HFFc6 (cell line): Measurements from ENCODE around the gene SLC25A21. TPM values are rescaled to one million over a fixed set of nuclear protein-coding genes. Genes with fewer than 3 reads are reported as not detected.

Experiments used
- DNase-seq: peaks from one replicate; pipeline ENCODE4 v3.0.0-alpha.2; 2018
- H3K27ac Mint-ChIP-seq: 2 replicates; pipeline ENCODE4 v1.8.0; 2020; ENCODE audit warnings: mild to moderate bottlenecking, mixed read lengths
- H3K27me3 Mint-ChIP-seq: 2 replicates; pipeline ENCODE4 v1.8.0; 2021; ENCODE audit warnings: mild to moderate bottlenecking, moderate library complexity, mixed read lengths; ENCODE audit not compliant: insufficient read depth
- H3K36me3 Mint-ChIP-seq: 2 replicates; pipeline ENCODE4 v1.8.0; 2021; ENCODE audit warnings: low read depth, mixed read lengths
- H3K4me1 Mint-ChIP-seq: 2 replicates; pipeline ENCODE4 v1.8.0; 2020; ENCODE audit warnings: low read depth, mixed read lengths
- H3K4me3 Mint-ChIP-seq: 2 replicates; pipeline ENCODE4 v1.8.0; 2020; ENCODE audit warnings: mild to moderate bottlenecking, moderate library complexity, mixed read lengths
- H3K9me3 Mint-ChIP-seq: 2 replicates; pipeline ENCODE4 v1.8.0; 2020; ENCODE audit warnings: mild to moderate bottlenecking, mixed read lengths
- total RNA-seq, 6 experiments: library from RNA; stranded (reverse); fragmentation: NEBNext Ultra II Directional; extraction: Animal tissue kit (Norgen Biotek cat#: 25700); gene quantifications; 2 replicates in 1 of 6; 3 replicates in 5 of 6; pipeline ENCODE4 v1.2.3, GENCODE V29; 2021
- TF ChIP-seq, protein P1 (sequence below): fragments of 200-600 bp; sonication (generic); IDR thresholded peaks from 2 replicates; pipeline ENCODE4 v1.5.0; 2021; ENCODE audit warnings: antibody characterized with exemption, mild to moderate bottlenecking

SLC25A21 gene
- total RNA-seq, 6 experiments from 2014 or later = 0.33 to 1.1 (median 0.47) TPM

DNA sequence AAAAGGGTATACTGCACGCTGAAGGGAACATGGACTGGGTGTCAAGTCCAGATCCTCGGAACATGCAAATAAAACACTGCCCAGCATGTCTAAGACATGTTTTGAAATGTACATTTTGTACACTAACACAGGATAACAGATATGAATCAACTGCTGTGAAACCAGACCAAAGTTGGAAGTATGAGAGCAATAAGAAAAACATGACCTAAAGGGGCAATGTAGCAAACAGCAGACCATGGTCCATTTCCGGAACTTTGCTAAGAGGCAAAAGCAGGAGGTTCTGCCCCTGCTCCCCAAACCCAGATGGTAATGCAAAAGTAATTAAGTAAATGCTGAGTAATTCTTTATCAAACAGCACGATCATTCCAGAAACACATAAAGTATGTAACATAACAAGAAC, 125.2 kb downstream of the SLC25A21 start:
- Mint-ChIP-seq H3K4me3 (no peak overlapping the region), H3K27me3 (peaks cover 7% of the 10 kb centered on the region), H3K4me1 (peaks cover 26% of the 10 kb centered on the region), H3K9me3 (no peaks in the 10 kb centered on the region), H3K36me3 (no peaks in the 10 kb centered on the region), H3K27ac (no peak overlapping the region)
- TF ChIP-seq, protein P1, sequence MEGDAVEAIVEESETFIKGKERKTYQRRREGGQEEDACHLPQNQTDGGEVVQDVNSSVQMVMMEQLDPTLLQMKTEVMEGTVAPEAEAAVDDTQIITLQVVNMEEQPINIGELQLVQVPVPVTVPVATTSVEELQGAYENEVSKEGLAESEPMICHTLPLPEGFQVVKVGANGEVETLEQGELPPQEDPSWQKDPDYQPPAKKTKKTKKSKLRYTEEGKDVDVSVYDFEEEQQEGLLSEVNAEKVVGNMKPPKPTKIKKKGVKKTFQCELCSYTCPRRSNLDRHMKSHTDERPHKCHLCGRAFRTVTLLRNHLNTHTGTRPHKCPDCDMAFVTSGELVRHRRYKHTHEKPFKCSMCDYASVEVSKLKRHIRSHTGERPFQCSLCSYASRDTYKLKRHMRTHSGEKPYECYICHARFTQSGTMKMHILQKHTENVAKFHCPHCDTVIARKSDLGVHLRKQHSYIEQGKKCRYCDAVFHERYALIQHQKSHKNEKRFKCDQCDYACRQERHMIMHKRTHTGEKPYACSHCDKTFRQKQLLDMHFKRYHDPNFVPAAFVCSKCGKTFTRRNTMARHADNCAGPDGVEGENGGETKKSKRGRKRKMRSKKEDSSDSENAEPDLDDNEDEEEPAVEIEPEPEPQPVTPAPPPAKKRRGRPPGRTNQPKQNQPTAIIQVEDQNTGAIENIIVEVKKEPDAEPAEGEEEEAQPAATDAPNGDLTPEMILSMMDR = no peak
- no peak for DNase-seq

DNA sequence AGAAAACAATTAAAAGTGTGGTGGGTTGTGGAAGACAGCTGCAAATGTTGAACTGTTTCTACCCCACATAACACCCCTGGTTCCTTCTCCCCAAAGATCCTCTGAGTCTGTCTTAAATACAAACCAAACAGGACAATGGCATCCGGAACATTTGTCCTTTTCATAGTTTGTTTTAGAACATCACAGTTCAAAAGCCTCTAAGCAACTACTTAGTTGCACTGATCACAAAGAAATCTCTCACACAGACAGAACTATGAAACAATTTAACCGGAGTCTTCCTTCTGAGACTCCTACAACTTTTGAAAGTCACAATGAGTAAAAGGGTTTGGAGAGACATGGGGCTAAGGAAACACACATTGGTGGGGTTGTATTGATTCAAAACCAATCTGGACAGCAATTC, 125.6 kb downstream of the SLC25A21 start:
- Mint-ChIP-seq H3K4me1 (peaks cover 26% of the 10 kb centered on the region), H3K36me3 (no peaks in the 10 kb centered on the region), H3K27me3 (peaks cover 7% of the 10 kb centered on the region), H3K27ac (no peak overlapping the region), H3K9me3 (no peaks in the 10 kb centered on the region), H3K4me3 (no peak overlapping the region)
- DNase-seq = no peak
- TF ChIP-seq, protein P1 = no peak

DNA sequence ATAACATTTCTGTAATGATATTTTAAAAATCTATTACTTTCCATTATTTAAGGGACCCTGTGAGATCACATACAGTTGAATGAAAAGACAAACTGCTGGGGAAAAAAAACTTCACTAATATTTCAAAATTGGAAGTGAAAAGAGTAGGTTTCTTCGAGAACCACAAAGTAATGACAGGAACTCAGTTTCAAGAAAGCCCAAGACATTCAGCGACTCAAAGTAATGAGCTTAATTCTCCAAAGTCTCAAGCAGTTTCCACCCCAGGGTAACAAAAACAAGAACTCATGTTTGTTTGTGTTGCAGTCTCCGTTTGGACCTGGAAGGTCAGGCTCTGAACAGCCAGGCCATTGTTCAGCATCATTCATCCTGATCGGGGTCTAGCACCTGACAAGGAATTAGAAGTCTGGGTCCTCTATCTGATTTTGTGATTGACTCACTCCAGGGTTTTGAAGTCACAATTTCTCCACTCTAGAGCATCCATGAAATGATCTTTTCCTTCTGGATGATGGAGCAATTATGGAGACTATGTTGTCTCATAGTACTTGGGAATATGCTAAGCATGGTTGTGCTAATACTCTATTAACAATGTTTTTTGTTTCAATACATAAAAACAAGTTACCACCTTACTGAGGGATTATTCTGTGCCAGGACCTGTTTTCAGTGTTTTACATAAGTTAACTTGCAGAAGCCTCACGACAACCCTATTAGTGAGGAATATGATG, 126.9 kb downstream of the SLC25A21 start:
- no peaks in the 10 kb centered on the region for H3K36me3 Mint-ChIP-seq
- peaks cover 26% of the 10 kb centered on the region for H3K4me1 Mint-ChIP-seq
- no peak for DNase-seq
- H3K27me3 Mint-ChIP-seq = peaks cover 7% of the 10 kb centered on the region
- no peak overlapping the region; the same call in 1 of the 2 replicates for H3K4me3 Mint-ChIP-seq
- H3K9me3 Mint-ChIP-seq = no peaks in the 10 kb centered on the region
- TF ChIP-seq, protein P1 = no peak
- no peak overlapping the region for H3K27ac Mint-ChIP-seq

DNA sequence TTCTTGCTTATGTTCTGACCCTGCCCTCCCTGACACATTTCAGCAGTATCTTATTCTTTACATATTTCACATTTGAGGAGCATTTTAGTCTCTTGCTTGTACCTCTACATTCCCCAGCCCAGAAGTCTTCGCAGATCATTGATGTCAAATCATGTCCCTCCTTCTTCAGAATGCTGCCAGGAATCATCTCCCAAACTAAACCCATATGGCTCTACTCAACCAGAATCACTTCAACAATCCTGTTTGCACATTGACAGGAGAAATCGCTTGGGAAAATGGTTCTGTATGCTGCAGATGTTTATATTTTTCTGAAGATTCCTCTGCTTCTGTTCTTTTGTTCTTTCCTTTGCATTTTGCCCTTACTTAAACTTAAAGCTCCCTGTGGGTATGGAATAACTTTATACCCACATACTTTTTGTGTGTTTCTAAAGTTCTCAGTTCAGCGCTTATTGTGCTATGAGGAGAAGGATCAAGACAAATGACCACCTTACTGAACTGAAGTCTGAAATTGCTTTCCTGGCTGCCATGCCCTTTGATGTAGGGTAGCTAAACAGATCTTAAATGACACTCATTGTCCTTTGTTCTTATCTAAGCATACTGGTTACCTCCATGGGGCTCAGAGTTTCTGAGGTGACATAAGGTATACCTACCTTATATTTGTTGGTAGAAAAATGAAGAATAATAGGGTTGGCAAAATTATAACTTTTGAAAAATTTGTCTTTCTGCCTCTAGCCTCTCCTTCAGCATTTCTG, 134.6 kb downstream of the SLC25A21 start:
- H3K36me3 Mint-ChIP-seq = no peaks in the 10 kb centered on the region
- TF ChIP-seq, protein P1 = no peak
- H3K27me3 Mint-ChIP-seq = peaks cover 7% of the 10 kb centered on the region
- no peak for DNase-seq
- no peak overlapping the region for H3K27ac Mint-ChIP-seq
- peaks cover 36% of the 10 kb centered on the region for H3K4me1 Mint-ChIP-seq
- no peak overlapping the region for H3K4me3 Mint-ChIP-seq
- H3K9me3 Mint-ChIP-seq = no peaks in the 10 kb centered on the region

DNA sequence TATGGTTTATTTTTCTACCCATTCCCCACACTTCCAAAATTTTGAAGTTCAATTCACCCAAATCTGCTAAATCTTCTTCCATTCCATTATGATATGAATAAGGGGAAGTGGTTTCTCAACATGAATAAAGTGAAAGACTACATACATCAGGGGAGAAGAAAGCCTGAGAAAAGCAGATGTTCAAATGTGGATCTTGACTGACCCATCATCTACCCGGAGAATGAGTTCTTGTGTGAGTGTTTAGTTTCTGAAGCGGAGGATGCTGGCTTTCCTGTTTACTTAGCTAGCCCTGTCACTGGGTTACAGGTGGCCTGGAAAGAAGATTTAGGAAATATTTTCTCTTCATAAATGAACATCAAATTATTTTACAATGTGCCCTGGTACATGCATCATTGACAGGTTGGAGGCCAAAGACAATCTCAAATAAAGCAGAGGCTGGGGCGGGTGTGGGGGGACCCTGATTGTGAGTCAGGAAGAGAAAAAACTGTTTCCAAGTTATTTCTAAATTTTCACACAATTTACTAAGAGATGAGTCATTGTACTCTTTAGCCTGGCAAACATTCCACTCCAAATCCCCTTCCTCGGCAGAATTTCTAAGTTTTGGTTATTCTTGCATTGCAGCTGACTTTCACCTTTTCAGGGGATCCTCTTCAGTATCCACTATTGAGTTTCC, 135.6 kb downstream of the SLC25A21 start:
- Mint-ChIP-seq H3K4me3 (no peak overlapping the region), H3K27me3 (peaks cover 7% of the 10 kb centered on the region), H3K4me1 (peaks cover 36% of the 10 kb centered on the region), H3K36me3 (no peaks in the 10 kb centered on the region), H3K9me3 (no peaks in the 10 kb centered on the region), H3K27ac (no peak overlapping the region)
- TF ChIP-seq, protein P1 = no peak
- DNase-seq = no peak
